Epithelial cell of esophagus (primary cell): ENCODE results near the gene SLC26A1.
A peak's percentile ranks its signal among the peaks of the same experiment; 100 is the strongest.

Source experiments
- DNase-seq: peaks from one replicate; pipeline ENCODE4 v3.0.0; 2010; ENCODE audit warnings: low read depth
- H3K4me3 ChIP-seq: 2 replicates; pipeline ENCODE4 v1.5.1; 2011; ENCODE audit warnings: mild to moderate bottlenecking, low read length, control low read depth
- TF ChIP-seq, protein P1 (sequence below): IDR thresholded peaks from 2 replicates; pipeline ENCODE4 v1.5.1; 2011; ENCODE audit warnings: low read depth, mild to moderate bottlenecking, low read length, control low read depth, inconsistent platforms; ENCODE audit not compliant: insufficient read depth; ENCODE audit errors: missing control alignments

SLC26A1 gene

DNA sequence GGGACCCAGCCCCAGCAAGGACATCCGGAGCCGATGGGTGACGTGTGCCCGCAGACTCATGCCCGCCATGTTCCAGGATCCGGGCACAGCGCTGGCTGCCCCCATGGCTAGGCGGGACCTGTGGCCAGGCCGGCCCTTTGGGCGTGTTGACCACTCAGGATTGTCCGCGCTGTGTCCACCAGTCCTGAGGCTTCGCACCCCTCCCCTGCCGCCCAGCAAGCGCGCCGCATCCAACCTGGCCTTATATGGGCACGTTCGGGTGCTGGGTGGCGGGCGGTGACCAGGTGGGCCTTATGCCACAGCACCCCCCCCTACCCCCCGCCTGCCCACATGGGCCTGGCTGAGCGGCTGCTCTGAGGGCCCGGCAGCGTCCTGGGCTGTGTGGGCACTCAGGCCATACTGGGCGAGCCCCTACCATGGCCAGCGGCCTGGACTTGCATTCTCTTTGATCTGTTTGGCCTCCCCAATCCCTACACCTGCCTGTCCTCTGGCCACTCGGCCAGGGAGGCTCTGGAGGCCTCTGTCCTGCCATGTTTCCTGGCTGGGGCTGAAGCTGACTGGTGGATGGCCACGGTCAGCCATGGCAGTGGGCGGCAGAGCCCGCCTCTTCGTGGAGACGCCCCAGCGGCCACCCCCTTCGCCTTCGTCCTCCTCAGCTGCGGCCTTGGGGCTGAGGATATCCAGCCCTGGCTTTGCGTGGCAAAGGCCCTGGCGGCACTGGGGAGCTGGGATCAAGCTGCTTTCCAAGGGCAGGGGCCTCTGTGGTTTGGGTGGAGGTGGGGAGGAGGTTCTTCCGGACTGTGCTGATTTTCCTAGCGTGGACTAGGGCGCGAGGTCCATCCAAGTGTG is 20.2 kb upstream of the SLC26A1 start:
- no peak overlapping the region for H3K4me3 ChIP-seq
- DNase-seq, result no peak
- TF ChIP-seq, protein P1, sequence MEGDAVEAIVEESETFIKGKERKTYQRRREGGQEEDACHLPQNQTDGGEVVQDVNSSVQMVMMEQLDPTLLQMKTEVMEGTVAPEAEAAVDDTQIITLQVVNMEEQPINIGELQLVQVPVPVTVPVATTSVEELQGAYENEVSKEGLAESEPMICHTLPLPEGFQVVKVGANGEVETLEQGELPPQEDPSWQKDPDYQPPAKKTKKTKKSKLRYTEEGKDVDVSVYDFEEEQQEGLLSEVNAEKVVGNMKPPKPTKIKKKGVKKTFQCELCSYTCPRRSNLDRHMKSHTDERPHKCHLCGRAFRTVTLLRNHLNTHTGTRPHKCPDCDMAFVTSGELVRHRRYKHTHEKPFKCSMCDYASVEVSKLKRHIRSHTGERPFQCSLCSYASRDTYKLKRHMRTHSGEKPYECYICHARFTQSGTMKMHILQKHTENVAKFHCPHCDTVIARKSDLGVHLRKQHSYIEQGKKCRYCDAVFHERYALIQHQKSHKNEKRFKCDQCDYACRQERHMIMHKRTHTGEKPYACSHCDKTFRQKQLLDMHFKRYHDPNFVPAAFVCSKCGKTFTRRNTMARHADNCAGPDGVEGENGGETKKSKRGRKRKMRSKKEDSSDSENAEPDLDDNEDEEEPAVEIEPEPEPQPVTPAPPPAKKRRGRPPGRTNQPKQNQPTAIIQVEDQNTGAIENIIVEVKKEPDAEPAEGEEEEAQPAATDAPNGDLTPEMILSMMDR, result no peak

DNA sequence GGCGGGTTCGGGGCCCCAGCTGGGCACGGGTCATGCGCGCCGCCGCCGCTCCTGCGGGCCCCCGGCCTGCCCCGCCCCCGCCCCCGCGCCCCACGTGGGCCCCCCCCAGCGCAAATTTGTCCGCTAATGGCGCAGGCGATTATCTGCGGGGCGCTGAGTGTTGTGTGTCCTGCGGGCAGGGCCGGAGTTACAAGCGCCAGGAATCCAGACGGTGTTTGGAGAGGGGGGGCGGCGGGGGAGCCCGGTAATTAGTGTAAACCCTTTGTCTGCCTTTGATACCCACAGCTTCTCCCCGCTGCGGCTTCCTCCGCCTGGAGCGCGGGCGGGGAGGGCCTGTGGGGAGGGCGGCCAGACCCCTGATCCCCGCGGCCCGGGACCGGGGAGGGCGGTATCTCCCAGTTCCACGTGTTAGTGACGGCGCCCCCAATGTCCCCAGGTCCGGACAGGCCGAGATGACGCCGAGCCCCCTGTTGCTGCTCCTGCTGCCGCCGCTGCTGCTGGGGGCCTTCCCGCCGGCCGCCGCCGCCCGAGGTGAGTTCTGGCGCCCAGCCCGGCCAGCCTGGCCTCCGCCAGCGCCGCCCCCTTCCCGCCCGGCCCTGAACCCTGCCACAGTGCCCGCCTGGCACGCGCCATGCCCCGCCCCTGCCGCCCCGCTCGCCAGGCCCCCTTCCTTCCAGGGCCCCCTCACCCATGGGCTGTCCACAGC is 19.0 kb upstream of the SLC26A1 start:
- TF ChIP-seq, protein P1, result no peak
- peak overlapping the region; percentile 42 for H3K4me3 ChIP-seq
- peak; percentile 34 for DNase-seq

DNA sequence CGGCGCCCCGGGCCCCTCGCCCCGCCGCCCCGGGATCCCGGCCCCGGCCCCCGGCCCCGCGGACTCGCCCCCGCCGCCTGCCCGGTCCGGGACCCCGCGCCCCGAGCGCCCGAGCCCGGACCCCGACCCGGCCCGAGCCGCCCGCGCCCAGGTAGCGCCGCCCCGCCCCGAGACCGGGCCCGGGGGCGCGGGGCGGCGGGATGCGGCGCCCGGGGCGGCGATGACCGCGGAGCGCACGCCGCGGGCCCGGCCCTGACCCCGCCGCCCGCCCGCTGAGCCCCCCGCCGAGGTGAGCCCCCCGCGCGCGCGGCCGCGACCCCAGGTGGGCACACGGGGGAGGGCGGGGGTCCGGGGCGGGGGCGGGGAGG is 18.4 kb upstream of the SLC26A1 start:
- no peak overlapping the region for H3K4me3 ChIP-seq
- TF ChIP-seq, protein P1, result no peak

DNA sequence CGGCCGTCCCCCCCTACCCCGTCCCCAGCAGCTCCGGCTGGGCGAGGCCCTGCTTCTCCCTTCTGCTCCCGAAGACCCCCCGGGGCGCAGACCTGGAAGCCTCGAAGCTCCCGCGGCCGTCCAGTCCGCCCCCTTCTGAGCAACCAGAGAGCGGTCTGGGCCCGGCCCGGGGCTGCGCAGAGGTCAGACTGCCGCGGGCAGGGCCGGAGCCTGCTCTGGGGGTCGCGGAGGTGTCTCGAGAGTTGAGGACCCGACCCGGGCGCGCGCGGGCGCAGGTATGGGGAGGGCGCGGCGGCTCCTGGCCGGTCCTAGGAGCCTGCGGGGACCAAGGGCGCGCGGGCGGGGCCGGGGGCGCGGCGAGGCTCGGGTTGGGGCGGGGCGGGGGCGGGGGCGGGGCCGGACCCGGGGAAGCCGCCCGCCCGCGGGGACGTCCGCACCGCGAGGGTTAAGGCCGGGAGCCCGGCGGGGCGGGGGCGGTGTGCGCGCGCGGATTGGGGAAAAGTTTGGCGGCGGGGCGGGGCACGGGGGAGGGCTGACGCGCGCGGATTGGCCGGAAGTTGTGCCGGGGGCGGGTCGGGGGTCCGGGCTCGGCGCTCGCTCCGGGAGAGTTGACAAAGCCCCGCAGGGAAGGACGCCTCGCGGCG is 17.9 kb upstream of the SLC26A1 start, which contains the start of gene FGFRL1:
TSS of gene FGFRL1 (plus strand) at position 605 of the 644 bp plus-strand sequence. CDS start 860 bp downstream, outside the sequence.
- TF ChIP-seq, protein P1, result no peak
- H3K4me3 ChIP-seq, result peak within 1 kb of the TSS; percentile 57
- peak; percentile 93 for DNase-seq

More for the DNA sequence above, 18.4 kb upstream of the SLC26A1 start:
- no peak for DNase-seq

DNA sequence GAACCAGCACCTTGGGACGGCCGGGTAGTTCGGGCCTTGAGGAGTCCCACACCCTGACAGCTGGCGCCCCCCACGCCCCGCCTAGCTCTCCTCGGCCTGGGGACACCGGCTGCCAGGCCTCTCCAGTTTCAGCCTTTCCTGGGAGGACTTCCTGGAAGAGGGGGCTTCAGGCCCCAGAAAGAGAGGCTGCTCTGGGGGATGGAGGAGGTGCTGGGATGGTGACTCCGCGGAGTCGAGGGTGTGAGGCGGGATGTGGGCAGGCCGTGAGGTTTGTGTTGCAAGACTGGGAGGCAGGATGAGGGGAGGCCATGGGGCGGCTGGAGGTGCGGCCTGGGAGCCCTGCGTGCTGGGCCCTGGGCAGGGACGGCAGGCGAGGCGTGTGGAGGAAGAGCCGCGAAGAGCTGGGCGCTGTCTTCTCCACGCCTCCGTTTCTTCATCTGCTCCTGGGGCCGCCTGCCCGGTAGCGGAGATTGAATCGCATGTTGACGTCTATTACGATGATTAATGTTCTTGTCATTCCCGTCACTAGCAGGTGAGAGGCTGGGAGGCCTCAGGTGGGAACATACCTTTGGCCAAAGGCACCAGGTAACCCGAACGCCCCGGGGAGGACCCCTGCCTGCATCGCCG is 17.3 kb upstream of the SLC26A1 start:
- TF ChIP-seq, protein P1, result no peak
- H3K4me3 ChIP-seq, result peak overlapping the region; percentile 57
- peak; percentile 97 for DNase-seq

DNA sequence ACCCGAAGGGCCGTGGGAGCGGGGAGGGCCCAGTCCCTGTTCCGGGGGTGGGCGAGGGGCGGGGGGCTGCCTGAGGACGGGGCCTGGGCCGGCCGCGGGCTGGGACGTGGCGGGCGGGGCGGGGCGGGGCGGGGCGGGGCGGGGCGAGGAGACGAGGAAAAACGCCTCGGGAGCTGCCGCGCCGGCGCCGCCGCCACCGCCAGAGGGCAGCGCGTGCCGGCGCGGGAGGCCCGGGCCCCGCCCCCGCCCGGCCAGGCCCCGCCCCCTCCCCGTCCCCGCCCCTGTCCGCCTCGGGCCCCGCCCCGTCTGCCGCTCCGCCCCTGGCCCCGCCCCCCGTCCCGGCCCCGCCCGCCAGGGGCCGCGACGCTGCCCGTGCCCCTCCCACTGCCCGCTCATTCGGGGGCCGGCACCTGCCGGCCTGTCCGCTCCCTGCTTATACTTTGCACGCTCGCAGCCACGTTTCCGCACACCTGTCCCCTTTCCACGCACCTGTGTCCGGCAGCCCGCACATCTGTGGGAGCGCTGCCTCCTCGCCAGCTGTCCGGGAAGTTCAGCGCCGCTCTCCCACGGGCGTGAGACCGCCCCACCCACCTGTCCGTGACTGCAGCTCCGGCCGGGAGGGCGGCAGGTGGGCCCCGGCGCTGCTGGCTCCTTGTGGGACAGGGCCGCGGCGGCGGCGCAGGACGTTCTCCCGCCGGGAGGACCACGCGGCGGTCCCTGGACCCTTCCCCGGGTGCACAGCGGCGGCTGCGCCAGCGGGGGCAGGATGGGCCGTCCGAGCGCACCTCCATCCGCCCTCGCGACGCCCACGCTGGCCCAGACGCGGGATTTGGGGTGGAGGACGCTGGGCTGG is 16.6 kb upstream of the SLC26A1 start:
- TF ChIP-seq, protein P1, result no peak
- peak; percentile 73 for DNase-seq
- peak overlapping the region; percentile 57 for H3K4me3 ChIP-seq
